GM12878 (cell line): Measurements from ENCODE around the gene SEPTIN11.

Experiments used
- MAX ChIP-seq: IDR thresholded peaks from 2 replicates; pipeline ENCODE4 v1.6.1; 2012; ENCODE audit warnings: low read depth, low read length, improper control_type of control experiment
- ZBTB4 ChIP-seq: fragments of 450-650 bp; formaldehyde crosslinking; IDR thresholded peaks from 2 replicates; pipeline ENCODE4 v1.4.0; 2022; ENCODE audit warnings: mild to moderate bottlenecking, moderate library complexity

- no peak for TF ChIP-seq ZBTB4 (CRISPR knock-in tag)
- no peak for TF ChIP-seq MAX
Observed at GRCh38 chr4:76904646-76905190, 44.8 kb upstream of the SEPTIN11 start.
